NCI-H1694 (cell line): ENCODE results near the gene SPEG.
A peak's percentile ranks its signal among the peaks of the same experiment; 100 is the strongest.

ENCODE experiments used
- DNase-seq: peaks from one replicate; lab custom pipeline; 2025; lab: John Stamatoyannopoulos, UW

Gene SPEG

DNA sequence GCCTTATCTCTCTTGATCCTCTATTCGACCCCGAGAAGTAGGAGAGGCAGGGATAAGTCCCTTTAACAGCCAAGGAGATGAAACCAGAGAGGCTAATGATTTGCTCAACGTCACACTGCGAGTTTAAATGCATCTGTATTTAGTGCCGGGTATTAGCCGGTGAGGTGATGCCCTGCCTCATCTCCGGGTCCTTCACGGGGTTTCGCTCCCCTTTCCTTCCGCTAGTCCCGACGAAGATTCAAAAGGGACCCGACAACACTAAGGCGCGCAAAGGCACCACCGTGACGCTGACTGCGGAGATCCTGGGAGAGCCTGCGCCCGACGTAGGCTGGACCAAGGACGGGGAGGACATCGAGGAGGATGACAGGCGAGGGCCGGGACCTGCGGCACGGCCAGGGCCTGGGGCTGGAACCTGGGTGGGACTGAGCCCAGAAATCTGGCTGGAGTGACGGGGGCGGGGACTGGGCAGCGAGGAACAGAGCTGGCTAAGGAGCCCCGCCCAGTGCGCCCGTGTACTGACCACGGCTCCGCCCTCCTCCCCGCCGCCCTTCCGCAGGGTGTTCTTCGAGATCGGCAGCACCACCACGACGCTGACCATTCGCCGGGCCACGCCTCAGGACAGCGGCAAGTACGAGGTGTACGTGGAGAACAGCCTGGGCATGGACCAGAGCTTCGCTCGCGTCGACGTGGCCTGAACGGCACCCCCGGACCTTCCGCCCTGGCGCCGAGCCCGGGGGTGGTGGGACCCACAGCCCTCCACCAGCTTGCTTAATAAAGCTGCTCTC lies 63.0 kb downstream of the SPEG start:
- no peak for DNase-seq

DNA sequence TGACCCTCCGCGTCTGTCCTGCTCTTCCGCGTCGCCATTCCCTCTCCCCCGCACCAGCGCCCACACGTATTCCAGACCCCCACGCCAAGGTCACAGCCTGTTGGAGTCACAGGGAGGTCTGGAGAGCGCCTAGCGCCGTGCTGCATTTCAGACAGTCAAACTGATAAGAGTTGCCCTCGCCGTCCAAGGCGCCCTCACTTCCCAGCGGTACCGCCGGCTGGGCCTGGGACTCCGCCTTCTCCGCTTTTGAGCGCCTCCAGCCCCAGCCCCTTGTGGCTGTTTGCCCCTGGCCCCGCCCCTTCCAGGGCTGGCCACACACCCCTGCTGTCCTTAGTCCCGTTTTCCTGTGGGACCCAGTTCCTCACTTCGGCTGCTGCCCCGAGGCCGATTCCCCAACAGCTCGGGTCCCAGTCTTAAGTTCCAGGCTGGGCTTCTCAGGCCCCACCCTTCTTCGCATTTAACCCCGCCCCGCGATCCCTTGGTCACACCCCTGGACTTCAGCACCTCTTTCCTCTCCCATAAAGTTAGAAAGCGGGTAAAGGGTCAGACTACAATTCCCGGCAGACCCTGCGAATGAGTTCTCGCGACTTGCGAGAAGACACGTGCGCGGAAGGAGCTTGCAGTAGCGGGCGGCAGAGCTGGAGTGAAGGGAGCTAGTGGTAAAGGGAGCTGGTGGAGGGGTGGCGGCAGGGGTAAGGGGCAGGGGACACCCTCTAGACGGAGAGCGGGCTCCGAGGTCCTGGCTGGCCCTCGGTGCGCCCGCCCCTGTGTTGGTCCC lies 63.8 kb downstream of the SPEG start, which contains the start of gene GMPPA:
Gene GMPPA, plus strand, starts transcription at position 612 of the 778 bp plus-strand sequence. CDS start 1,085 bp downstream, outside the sequence.
- peak; percentile 98 for DNase-seq

DNA sequence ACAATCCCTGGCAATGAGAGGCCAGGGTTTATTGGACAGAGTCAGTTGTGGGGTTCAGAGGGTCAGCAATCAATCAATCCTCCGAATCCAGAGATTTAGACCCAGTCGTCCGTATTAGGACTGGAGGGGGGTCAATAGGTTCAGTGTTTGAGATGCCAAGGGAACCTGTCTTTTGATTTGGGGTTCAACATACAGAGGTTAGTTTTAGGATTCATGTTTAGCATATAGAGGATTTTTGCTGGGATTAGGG lies 64.3 kb downstream of the SPEG start:
- no peak for DNase-seq

DNA sequence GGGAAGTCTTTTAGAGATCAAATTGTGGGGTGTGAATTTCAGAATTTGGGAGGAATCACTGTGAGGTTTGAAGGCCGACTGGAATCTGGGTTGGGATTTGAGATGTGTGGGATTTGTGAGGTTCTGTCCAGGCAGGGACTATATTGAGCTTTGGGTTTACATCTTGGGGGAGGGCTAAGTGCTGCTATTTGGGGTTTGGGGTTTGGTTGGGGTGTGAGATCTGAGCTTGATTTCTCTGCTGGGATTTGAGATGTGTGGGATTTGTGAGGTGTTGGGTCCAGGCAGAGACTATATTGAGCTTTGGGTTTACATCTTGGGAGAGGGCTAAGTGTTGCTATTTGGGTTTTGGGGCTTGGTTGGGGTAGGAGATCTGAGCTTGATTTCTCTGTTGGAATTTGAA lies 64.9 kb downstream of the SPEG start:
- no peak for DNase-seq

DNA sequence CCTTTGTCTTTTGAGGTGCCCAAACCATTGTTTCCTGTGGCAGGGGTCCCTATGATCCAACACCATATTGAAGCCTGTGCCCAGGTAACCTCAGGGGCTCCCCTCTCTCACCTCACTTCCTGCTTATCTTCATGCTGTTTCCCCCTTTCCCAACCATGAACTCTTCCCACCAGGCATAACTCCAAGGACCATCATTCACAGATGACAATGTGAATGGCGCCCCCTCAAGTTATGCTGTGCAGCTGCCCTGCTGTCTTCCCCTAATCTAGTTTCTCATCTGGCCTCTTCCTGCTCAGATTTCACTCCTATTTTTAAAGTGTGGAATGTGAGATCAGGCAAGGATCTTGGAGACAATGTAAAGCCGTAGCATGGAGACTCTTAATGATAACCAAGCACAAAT lies 65.5 kb downstream of the SPEG start:
- no peak for DNase-seq

DNA sequence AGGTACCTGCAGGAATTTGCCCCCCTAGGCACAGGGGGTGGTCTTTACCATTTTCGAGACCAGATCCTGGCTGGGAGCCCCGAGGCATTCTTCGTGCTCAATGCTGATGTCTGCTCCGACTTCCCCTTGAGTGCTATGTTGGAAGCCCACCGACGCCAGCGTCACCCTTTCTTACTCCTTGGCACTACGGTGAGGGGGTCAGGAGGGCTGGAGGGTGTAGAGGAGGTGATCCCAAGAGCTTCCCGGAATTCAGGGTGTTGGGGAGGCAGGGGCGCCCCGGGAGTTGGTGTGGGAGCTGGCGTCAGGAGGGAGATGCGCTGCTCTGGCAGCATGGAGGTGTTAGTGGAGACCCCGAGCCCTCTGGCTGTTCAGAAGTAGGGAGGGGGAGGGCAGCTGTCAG lies 67.2 kb downstream of the SPEG start:
- no peak for DNase-seq

DNA sequence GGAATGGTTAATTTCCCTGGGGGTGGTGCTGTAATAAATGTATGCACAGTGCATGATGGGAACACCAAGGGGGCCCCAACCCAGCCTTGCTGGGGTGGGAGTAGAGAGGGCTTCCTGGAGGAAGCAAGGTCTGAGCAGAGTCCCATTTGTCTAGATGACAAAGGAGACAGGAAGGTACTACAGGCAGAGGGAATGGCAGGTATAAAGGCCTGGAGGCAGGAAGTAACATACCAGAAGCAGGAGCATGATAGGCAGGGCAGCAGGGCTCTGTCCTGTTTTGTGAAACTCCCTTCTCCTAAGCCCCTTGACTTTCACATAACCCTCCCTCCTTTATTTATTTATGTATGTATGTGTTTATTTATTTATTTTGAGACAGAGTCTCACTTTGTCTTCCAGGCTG lies 68.0 kb downstream of the SPEG start:
- DNase-seq = no peak

DNA sequence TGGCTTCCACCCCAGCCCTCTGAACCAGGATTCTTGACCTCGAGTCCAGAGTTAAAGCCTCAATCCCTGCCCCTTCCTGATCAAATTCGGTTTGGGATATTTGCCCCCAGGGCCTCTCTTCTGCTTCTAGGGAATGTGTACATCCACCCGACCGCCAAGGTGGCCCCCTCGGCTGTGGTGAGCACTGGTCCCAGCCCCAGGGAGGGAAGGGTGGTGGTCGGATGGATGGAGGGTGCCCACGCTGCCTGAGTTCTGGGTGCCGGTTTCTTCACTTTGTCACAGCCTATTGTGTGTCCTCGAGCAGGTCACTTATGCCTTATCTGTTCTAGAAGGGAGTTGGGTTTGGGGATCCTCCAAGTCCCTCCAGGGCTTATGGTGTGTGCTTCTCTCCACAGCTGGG lies 70.9 kb downstream of the SPEG start:
- DNase-seq = no peak

DNA sequence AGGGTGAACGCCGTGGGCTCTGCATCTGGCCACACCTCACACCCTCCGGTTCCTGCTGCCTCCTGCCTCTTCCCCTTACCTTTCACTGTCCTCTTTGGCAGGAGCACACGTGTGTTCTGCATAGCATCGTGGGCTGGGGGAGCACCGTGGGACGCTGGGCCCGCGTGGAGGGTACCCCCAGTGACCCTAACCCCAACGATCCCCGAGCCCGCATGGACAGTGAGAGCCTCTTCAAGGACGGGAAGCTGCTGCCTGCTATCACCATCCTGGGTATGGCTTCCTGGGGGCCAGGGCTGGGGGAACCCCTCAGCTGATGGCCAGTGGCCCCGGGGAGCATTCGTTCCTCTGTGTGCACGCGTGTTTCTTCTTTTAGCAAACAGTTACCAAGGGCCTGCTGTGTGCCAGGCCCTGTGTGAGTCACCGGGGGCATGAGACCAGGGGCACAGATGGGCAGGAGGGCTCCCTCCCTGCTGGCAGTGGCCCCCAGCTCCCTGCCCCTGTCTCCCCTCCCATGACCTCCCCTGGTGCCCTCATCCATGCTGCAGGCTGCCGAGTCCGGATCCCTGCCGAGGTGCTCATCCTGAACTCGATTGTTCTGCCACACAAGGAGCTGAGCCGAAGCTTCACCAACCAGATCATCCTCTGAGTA lies 71.6 kb downstream of the SPEG start:
- no peak for DNase-seq

DNA sequence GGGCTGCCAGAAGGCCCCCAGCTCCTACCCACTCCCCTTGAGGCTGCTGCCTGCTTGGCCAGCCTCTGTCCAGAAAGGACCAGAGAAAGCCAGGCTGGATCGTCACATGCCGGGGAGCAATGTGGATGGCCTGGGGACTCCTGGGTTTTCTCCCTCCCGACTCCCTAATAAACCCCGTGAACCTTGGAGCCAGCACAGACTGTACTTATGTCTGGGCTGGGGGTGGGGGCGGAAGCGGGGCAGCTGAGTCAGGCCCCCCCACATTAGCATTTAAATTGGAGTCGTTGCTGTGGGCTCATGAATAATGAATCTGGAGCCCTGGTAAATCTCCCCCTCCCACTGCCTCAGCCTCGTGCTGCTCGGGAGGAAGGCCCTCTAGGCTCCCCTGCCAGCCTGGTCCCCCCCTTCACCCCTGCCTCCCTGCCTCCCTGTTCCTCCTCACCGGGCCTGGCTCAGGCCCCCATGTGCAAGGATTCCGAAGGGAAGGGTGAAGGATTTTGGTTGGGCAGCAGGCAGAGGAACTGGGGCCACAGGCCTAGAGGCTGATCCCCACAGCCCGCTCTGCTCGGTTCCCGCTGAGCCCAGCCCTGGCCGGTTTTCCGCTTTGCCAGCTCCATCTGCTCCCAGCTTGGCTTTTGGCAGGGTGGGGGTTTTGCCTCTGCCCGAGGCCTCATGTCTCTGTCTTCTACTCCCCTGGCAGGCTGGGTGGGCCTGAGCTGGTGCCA lies 72.3 kb downstream of the SPEG start:
- peak; percentile 97 for DNase-seq

DNA sequence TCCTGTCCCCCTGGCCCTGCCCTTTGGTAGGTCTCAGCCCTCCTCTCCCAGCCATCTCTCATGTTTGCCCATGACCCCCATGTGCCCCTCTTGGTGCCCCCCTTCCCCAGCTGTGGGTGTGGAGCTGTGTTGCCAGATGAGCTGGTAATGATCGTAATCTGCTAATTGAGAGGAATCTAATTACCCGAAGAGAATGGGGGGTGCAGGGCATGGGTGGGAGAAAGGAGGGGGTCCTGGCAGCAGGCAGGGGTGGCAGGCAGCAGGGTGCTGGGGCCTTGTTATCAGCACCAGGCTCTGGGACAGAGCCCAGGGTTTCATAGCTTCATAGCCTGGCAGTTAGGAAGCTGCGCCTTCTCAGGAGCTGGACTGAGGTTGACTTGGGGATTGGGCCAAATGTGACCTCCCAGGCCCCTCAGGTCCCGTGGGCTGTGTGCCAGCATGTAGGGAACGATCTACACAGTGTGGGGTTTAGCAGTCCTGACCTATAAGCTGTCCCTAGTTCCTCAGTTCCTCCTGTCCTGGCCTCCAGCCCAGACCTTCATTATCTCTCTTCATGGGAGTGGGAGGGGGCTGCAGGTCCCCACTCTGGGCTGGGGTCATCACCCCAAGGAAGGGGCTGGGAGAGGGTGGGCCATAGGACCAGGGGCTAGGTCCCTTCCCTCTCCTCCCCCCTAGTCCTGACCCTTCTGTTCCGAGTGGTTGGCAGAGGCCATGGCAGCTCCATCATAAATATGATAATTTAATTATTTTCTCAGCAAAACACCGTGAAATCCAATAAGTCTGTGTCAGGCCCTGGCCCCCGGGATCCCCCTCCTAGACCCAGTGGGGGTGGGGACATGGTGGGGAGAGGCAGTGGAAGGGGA lies 73.2 kb downstream of the SPEG start:
- DNase-seq = no peak

DNA sequence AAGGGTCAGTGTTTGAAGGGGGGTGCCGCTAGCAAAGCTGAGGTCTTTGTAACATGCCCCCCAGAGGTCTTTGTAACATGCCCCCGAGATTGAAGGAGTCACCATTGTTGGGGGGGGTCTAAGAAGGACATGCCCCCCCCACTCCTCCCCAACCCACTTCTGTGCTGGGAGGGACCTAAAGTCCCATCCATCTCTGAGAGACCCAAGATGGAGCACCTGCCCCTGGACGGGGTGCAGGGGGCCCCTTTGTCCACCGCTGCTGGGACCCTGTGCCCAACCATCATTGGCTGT lies 73.7 kb downstream of the SPEG start:
- DNase-seq = peak; percentile 68

DNA sequence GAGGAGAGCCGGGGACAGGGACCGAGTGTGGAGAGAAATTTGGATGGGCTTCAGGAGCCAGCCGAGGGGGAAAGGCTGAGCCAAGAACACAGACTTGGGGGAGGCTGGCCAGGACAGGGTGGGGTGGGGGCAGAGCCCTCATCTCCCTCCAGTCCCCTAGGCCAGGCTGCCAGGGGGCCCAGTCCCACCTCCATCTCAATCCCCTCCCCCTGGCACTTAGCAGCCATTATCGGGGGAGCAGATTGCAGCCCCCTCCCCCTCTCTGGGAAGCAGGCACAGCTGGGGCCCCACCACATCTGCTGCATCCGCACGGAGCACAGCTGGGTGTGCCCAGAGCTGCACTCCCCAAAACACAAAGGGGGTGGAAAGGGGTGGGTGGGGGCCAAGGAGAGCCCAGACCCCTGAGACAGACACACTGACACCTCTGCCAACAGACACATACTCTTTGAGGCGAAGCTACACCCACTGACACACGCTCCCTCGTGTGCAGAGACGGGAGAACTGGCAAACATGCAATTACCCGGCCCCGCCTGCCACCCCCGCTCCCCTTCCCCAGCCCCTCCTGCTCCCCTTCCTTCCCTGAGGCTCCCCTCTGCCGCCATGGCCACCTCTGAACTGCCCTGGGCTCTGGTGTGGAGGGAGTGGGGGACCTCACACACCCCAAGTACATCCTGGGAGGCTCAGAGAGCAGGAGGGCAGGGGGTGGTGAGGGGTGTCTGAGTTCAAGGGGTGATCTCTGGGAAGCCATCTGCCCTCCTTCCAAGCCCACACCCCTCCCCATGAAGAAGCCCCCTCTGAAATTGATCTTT lies 74.5 kb downstream of the SPEG start:
- peak; percentile 95 for DNase-seq

DNA sequence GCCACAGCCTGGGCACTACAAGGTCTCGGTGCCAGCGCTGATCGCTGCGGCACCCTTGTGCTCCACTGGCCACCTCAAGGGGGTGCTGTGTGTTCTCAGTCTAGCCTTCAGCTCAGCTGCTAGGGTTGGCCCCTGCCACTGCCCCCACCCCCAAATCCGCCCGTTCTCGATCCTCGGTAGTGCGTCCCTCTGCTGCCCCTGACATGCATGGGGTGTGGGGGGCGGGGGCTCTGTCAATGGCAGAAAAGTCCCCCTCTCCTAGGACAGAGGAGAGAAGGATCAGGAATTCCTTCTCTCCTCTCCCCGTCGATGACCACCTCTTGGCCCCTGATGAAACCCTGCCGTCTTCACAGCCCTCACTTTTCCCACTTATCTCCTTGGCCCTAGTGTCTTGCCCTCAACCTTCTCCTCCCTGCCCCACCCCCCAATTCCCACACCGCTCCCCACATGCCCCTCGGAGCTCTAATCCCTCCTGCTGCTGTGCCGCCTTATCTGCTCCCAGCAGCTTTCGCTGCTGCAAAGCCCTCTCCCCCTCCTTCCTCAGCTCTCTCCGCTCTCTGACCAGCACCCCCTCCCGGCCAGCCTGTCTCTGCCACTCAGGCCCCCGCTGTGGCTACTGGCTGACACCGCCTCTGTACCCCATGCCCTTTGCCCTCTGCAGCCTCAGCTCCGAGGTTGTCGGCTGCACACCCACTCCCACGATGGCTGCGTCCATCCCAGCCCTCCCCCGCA lies 75.3 kb downstream of the SPEG start:
- peak; percentile 92 for DNase-seq

DNA sequence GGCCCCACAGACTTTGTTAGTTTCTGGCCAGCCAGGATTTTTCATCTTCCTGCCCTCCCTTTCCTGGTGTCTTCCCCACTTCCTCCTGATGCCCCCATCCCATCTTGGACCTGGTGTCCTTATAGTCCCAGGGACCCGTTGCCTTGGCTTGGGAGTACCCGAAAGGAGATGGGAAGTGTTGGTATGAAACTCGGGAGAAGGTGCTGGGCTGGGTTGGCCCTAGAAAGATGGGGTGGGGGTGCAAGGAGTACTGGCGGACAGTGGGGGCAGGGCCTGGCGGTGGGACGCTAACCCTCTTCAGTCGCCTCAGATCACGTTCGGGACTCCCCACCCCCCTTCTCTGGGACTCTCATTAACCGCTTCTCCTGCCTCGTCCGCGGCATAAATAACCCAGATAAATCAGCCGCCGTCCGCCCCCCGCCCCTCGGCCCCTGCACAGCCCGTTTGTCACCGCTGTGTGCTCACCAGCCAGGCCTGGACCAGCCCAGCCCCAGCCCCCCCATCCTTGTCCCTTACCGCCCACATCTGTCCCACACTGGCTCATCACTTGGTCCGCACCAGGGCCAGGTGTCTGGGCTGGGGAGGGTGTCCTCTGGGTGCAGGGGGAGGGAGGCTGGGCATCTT lies 76.0 kb downstream of the SPEG start:
- no peak for DNase-seq

DNA sequence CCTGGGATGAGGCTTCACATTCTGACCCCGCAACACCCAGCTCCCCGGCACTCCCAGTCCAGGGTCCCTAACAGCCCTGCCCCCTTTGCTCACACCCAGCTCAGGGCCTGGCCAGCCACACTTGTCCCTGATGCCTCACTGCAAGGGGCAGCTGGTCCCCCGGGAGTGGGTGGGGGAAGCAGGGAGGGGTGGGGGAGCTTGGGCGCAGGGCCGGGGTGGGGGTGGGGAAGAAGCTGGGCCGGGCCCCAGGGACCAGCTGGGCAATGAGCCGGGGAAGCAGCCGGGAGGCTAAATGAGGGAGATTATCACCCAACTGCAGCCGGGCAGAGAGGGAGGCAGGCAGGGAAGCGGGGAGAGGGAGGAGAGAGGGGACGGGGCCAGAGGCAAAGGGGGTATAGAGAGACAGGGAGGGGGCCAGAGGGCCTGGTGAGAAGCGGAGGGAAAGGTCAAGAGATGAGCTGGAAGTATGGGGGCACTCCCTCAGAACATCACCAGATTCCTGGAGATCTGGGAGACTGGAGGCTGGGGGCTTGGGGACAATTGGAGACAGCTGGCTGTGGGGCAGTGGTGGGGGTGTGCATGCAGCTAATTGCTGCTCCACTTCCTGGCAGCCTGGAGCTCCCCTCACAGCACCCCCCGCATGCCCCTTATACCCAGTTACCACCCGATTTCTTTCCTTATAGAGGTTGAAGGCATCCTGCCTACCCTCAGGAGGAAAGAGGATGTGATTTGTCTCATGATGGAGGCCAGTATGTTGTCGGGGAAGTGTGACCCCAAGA lies 77.1 kb downstream of the SPEG start:
- DNase-seq = peak; percentile 74

DNA sequence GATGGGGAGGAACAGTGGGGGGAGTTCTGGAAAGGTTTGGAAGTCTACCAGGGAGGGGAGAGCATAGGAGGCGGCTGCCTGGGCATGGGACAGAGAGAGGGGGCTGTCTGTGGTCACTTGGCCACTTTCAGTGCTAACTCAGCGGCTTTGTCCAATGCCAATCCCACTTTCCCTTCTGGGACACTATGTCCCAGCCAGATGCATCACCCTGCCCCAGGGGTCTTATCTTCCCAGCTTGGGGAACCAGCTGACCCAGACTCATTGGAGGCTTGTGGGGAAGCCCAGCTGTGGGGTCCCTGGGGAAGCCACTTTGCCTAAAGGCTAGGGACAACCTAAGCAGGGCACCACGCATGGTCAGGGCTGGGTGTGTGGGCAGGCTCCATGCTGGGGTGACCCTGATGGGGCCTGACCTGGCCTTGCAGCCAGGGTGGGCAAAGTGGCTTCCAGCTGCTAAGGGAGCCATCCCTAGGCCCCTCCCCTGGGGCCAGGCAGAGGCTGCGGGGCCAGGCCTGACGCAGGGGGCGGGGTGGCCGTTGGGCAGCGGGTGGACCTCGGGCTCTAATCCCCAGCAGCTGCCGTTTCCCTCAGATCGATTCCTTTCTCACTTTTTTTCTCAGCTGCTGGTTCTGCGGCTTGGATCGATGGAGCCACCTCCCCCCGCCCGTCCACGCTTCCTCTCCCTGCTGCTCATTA lies 78.0 kb downstream of the SPEG start:
- DNase-seq = no peak

DNA sequence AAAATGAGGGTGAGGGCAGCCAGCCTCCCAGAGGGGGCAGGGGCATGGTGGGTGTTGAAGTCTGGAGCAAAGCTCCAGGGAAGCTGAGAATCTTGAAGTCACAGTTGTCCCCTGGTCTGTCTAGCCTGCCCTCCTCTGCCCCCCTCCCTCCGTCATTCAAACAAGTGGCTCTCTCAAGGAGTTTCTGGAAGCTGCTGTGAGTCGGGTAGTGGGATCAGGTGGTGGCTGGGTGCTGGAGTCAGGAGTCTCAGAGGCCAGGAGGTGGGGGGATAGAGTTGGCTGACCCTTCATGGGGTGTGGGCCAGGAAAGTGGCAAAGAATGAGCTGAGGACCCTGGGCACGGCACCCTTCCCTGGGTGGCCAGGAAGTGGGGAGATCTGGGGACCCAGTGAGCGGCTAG lies 79.1 kb downstream of the SPEG start:
- DNase-seq = no peak
